ENCODE data around the gene GTF2H4.
"Not testable (repeated sequence)": the region's sequence is repeated elsewhere in the genome, so short reads cannot be mapped to it uniquely, and the experiment has no call there.

Gene GTF2H4

DNA sequence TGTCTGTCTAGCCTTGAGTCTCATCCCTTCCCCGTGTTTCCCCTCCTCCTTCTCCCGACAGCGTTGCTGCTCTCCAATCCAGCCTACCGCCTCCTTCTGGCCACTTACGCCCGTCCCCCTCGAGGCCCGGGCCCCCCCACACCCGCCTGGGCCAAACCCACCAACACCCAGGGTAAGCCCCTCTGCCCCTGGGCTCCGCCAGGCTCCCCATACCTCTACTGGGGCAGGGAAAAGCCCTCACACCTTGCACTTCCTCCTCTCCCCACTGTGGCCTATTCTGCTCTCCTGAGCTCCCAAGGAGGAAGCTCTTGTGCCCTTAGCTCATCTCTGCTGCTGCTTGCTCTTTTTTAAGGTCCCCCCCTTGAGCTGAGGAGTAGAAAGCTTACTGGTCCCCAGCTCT lies 12.7 kb upstream of the GTF2H4 start:
- DNase-seq (ENCODE audit: low spot score), result no peak

DNA sequence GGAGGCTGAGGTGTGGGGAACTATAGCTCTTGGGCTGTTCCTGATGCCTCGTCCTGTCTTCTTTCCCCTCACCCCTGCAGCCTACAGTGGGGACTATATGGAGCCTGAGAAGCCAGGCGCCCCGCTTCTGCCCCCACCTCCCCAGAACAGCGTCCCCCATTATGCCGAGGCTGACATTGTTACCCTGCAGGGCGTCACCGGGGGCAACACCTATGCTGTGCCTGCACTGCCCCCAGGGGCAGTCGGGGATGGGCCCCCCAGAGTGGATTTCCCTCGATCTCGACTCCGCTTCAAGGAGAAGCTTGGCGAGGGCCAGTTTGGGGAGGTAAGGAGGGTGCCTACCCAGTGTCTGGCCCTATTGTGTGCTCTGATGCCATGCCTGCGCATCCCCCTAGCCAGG lies 11.5 kb upstream of the GTF2H4 start:
- no peak for DNase-seq (ENCODE audit: low spot score)

DNA sequence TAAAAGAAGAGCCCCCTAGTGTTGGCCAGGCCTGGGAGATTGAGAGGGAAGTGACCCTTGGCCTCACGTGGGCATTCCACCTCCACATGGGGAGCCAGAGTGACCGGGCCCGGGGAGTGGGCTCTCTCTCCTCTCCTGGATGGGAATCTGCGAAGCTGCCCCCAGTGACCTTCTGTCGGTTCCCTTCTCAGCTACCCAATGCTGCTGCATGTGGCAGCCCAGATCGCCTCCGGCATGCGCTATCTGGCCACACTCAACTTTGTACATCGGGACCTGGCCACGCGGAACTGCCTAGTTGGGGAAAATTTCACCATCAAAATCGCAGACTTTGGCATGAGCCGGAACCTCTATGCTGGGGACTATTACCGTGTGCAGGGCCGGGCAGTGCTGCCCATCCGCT lies 10.1 kb upstream of the GTF2H4 start:
- peak; percentile 18 for DNase-seq (ENCODE audit: low spot score)

DNA sequence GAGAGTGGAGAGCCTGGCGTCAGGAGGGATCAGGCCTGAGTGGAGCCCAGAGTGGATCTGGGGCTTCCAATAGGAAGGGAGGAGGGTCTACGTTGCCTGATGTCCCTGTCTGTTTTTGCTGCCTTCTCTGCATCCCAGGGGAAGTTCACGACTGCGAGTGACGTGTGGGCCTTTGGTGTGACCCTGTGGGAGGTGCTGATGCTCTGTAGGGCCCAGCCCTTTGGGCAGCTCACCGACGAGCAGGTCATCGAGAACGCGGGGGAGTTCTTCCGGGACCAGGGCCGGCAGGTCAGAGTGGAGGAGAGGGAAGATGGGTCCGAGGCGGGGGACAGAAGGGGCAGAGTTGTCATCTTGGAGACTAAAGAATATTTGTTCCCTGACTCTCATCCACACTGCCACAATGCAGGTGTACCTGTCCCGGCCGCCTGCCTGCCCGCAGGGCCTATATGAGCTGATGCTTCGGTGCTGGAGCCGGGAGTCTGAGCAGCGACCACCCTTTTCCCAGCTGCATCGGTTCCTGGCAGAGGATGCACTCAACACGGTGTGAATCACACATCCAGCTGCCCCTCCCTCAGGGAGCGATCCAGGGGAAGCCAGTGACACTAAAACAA lies 9.2 kb upstream of the GTF2H4 start:
- peak; percentile 16 for DNase-seq (ENCODE audit: low spot score)

DNA sequence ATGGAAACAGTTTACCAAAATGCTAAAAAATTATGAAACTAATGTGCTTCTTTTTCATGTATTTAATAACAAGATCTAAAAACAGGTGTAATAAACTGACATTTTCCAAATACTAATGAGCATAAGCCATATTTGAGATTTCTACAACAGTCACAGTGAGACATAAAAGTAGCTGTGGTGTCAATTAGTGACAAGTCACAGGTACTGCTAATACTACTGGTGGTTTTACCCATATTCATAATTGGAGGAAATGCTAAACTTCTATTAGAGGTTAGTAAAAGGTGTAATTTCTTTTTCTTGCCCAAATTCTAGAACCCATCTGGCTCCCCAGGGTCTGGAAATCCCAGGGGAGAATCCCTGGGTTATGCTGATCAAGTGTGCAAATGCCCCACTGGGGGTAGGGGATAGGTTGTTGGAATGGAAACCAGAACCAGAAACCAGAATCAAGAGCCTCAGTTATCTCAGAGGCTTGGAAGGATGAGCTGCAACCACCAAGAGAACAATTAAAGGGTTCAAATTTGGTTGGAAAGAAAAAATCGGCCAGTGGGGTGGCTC lies 7.1 kb upstream of the GTF2H4 start:
- DNase-seq (ENCODE audit: low spot score), result no peak

DNA sequence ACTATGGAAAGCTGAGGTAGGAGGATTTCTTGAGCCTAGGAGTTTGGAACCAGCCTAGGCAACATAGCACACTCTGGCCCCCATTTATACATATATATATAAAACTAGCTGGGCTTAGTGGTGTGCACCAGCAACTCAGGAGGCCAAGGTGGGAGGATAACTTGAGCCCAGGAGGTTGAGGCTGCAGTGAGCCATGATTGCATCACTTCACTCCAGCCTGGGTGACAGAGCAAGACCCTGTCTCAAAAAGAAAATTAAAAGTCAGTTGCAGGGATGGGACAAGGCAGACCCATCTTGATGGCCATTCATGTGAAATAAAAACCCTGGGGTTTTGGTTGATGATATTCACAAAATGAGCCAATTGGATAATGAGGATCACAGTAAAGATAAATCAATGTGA lies 6.6 kb upstream of the GTF2H4 start:
- no peak for DNase-seq (ENCODE audit: low spot score)

DNA sequence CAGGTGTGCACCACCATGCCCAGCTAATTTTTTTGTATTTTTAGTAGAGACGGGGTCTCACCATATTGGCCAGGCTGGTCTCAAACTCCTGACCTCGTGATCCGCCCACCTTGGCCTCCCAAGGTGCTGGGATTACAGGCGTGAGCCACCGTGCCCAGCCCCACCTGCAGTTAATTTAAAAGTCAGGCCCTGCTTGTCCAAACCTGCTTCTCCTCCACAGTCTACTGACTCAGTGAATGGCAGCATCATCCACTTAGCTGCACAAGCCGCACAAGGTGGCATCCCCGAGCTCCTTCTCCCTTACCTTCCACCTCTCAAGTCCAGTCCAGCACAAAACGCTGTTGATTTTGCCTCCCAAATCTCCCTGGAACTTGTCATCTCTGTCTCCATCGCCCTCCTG lies 5.8 kb upstream of the GTF2H4 start:
- DNase-seq (ENCODE audit: low spot score), result not testable (repeated sequence)

DNA sequence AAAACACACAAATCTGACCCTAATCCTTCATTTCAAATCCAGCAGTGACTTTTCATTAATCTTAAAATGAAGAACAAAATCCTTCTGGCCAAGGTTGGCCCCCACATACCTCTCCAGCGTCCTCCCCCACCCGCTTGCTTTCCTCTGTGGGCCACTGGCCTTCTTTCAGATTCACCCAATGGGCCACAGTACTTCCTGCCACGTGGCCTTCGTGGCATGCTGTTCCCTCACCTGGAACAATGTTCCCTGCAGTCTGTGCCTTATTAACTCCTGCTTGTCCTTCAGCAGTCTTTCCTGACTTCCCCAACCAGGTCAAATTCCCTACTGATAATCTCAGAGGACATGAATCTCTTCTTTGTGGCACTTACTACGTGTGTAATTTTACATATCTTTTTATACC lies 5.3 kb upstream of the GTF2H4 start:
- no peak for DNase-seq (ENCODE audit: low spot score)

DNA sequence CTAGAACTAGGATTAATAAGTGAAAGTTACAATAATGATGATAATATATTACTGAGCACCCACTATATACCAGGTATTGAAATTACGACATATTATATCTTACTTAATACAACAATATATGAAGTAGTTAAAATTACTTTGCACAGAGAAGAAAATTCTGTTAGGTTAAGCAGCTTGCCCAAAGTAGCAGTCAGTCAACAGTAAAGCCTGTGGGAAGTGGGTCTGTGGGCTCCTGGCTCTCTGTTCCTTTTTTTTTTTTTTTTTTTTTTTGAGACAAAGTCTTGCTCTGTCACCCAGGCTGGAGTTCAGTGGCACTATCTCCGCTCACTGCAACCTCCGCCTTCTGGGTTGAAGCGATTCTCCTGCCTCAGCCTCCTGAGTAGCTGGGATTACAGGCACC lies 4.8 kb upstream of the GTF2H4 start:
- DNase-seq (ENCODE audit: low spot score), result no peak

DNA sequence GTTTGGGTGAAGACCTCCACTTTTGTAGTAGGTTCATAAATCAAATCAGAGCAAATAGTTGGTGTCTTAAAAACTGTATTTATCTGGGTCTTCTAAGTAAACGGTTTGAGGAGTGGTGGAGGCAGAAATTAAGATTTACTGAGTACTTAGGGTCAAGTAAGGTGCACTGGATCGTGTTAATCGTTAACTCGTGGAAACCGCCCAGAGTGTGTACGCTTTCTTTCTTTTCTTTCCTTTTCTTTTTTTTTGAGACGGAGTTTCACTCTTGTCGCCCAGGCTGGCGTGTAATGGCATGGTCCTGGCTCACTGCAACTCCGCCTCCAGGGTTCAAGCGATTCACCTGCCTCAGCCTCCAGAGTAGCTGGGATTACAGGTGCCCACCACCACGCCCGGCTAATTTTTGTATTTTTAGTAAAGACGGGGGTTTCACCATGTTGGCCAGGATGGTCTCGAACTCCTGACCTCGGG lies 683 bp upstream of the GTF2H4 start:
- DNase-seq (ENCODE audit: low spot score), result not testable (repeated sequence)

DNA sequence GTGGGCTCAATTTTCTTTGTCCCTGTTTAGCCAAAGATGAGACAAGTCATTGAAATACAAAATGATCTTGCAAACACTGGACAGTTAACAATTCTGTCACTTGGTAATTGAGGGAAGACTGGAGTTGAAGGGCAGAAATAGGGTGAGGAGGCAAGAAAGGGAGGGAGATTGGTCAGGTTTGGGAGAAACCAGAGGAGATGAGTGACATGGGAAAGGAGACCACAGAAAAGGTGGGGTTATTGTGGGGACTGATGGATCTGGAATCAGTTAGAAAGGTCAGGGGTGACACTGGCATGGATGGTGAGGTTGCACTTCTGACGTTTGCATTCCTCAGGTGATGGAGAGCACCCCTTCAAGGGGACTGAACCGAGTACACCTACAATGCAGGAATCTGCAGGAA lies 693 bp downstream of the GTF2H4 start:
- no peak for DNase-seq (ENCODE audit: low spot score)

DNA sequence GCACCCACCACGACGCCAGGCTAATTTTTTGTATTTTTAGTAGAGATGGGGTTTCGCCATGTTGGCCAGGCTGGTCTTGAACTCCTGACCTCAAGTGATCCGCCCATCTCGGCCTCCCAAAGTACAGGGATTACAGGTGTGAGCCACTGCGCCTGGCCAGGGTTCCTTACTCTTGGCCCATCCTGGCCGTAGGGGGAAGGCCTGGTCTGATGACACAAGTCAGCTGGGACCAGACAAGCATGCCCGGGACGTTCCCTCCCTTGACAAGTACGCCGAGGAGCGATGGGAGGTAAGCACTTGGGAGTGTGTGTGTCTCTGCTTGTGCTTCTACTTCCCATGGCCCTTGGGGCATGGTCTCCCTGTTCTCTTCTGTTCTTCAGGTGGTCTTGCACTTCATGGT lies 2.5 kb downstream of the GTF2H4 start:
- not testable (repeated sequence) for DNase-seq (ENCODE audit: low spot score)

DNA sequence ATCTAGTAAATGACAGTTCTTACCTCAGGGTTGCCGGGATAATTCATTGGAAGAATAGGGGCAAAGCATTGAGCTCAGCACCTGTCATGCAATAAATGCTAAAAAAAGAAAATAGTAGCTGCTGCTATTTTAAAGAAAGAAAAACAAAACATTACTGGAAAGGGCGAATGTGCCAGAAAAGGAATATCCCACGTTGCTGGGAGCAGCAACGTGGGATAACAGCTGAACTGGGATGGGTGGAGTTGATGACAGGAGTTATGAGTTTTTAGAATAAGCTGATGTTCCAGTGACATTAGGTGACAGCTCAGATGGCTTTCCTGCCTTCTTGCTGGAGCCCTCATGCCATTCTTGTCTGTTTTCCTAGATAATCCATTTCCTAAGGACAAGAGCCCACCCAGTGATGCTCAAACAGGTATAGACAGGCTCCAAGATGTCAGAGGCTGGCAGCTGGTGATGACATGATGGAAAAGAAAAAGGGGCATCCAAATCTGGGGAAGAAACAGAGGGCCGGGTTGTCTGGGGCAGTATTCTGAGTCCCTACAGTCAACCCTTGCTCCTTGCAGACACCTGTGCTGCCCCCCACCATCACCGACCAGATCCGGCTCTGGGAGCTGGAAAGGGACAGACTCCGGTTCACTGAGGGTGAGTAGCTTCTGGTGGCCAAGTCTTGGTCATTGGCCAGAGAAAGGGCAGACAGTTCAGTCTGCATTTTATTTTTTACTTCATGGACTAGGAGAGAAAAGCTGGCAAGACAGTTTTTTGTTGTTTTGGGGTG lies 4.9 kb downstream of the GTF2H4 start:
- no peak for DNase-seq (ENCODE audit: low spot score)

DNA sequence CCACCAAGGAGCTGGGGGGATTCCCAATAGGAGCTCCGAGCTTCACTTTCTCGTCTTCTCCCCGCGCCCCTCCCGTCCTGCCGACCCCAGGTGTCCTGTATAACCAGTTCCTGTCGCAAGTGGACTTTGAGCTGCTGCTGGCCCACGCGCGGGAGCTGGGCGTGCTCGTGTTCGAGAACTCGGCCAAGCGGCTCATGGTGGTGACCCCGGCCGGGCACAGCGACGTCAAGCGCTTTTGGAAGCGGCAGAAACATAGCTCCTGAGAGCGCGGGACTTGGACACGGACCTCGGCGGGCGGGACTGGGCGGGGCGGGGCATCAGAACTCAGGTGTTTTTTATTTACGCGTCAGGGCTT lies 5.7 kb downstream of the GTF2H4 start:
- DNase-seq (ENCODE audit: low spot score), result no peak

DNA sequence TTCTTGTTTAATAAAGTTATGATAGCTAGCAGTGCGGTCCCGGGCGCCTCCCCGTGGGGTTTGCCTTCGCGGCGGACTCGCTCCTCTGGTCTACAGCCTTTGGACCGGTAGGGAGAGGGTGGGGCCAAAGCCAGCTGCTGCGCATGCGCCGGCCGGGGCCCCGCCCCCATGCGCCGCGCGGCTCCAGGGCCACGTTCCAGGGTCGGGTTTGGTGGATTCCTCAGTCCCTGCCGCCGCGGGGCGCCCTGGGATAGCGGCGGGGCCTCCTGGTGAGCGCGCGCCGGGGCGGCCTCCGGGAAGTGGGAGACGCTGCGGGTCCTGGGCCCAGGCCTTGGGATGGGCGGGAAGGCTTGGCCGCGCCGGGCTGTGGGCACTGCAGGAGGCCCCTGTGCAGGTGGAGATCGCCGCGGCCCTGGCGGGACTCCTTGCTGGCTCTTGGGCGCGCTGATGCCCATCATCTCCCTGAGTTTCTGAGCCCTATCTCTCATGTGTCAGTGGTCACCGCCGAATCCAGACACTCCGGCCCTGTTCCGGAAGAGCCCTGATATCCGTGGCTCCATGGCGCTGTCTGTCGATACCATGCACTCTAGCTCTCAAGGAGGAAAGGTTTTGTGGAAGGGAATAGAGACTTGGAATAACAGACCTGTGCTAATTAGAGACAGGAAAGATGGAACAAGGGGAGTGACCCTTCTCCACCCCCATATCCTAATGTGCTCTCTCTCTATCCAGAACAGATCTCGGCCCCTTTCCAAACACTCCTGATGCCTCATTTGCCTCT lies 6.3 kb downstream of the GTF2H4 start, which contains the start of gene VARS2:
TSS of gene VARS2 (plus strand) at position 163 of the 778 bp plus-strand sequence. CDS start at position 762, 599 bp downstream.
- peak; percentile 99 for DNase-seq (ENCODE audit: low spot score)

DNA sequence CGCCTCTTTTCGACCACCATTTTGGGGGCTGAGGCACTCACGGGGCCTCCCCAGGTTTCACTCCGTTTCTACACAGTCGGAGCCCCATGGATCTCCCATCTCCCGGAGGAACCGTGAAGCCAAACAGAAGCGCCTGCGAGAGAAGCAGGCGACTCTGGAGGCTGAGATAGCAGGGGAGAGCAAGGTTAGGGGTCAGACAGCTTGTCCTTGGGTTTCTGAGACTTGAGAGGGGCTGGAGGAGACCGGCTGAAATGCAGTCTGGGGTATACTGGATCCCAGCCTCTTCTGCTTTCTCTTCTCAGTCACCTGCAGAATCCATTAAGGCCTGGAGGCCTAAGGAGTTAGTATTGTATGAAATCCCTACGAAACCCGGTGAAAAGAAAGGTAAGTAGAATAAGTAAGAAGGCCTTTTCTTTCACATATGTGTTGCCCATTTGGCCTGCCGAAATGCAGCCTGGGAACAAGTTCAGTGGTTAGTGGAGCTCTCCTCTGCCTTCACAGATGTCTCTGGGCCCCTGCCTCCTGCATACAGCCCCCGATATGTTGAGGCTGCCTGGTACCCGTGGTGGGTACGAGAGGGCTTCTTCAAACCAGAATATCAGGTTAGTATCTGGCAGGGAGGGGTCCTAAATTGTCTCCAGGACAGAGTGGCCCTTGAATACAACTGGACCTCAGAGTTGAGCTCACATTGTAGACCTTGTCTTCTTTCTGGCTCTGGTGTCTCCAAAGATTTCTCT lies 7.0 kb downstream of the GTF2H4 start:
- no peak for DNase-seq (ENCODE audit: low spot score)

DNA sequence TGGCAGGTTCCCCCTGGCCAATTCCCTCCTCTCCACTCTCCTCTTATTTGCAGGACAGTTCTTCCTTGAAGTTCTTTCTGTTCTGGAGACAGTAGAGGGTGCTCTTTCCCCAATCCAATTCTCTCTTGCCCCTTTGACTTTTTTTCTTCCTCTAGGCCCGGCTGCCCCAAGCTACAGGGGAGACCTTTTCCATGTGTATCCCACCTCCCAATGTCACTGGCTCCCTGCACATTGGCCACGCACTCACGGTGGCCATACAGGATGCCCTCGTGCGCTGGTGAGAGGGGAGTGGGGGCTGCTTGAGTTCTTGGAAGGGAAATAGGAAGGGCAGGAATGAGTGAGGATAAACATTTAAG lies 7.6 kb downstream of the GTF2H4 start:
- peak; percentile 76 for DNase-seq (ENCODE audit: low spot score)

DNA sequence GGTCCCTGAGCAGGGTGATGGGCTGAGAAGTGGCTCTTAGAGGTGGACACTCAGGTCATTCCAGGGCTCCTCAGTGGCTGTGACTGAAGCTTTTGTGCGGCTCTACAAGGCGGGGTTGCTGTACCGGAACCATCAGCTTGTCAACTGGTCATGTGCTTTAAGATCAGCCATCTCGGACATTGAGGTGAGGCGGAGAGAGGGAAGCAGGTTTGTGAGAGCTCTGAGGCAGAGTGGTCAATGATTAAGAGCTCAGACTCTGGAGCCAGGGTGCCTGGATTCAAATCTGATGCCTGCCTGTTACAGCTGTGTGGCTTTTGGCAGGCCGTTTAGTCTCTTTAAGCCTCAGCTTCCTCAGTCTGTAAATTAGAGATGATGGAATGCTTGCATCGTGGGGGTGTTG lies 9.0 kb downstream of the GTF2H4 start:
- no peak for DNase-seq (ENCODE audit: low spot score)

DNA sequence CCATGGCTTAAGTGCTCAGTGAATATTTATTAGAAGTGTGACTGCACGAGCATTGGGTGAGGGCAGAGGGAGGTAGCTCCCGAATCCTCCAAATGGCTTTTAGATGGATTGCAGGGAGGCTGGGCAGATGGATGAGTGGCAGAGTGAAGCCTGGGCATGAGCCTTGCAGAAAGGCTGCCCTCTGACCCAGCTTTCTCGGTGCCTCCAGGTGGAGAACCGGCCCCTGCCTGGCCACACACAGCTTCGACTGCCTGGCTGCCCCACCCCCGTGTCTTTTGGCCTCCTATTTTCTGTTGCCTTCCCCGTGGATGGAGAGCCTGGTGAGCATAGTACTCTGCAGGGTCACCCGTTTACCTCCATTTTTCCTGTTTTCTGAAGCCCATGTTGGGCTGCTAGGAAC lies 9.5 kb downstream of the GTF2H4 start:
- no peak for DNase-seq (ENCODE audit: low spot score)

DNA sequence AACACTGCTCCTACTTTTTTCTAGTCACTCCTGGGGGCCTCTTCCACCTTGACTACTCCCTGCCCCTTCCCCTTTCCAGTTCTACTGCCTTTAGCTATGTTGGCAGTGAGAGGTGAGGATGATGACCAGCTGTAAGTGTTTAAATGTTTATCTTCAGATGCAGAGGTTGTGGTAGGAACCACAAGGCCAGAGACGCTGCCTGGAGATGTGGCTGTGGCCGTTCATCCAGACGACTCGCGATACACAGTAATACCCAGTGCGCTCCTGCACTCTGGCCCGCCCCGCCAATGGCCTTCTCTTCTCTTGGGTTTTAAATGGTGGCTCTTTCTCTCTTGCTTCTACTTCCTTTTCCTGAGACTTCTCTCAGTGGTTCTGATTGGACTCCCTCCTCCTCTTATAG lies 10.7 kb downstream of the GTF2H4 start:
- DNase-seq (ENCODE audit: low spot score), result no peak

DNA sequence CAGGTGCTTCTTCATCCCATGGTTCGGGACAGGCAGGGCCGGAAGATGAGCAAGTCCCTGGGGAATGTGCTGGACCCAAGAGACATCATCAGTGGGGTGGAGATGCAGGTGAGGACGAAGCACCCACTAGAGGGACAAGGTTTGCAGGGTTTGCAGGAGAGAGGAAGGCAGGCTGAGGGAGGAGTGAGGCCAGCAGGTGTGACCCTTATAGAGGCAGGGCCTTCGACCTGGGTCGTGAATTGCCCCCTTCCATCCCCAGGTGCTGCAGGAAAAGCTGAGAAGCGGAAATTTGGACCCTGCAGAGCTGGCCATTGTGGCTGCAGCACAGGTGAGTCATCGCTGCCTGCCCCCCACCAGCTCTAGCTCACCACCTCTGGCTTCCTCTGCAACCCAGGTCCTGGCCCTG lies 14.4 kb downstream of the GTF2H4 start:
- no peak for DNase-seq (ENCODE audit: low spot score)

DNA sequence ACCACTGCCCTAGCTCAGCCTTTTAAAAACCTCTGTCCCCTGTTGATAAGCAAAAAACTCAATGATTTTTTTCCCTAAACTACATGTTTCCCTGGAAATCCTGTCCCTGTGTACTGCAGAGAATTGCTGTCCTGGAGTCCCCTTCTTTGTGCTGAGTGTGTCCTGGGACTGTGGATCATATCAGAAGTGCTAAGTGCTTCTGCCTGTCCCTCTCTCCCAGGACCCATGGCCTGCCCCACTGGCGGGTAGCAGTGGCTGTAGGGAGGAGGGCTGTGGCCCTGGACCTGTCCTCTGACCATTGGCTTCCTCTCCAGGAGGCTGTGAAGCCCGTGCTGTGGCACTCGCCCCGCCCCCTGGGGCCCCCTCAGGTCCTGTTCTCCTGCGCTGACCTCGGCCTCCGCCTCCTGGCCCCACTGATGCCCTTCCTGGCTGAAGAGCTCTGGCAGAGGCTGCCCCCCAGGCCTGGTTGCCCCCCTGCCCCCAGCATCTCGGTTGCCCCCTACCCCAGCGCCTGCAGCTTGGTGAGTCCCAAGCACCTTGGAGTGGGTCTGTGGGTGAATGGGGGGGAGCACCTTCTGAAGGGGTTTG lies 16.1 kb downstream of the GTF2H4 start:
- not testable (repeated sequence) for DNase-seq (ENCODE audit: low spot score)

Data from D341Med (cell line).